HG02938 (cell line): ENCODE results near the gene EID3.
A peak's percentile ranks its signal among the peaks of the same experiment; 100 is the strongest.
"Not testable (repeated sequence)": the region's sequence is repeated elsewhere in the genome, so short reads cannot be mapped to it uniquely, and the experiment has no call there.

Experiments used
- ATAC-seq: cut with Tn5 transposase; IDR thresholded peaks from one replicate; pipeline ENCODE4 v1.9.1; 2021; ENCODE audit warnings: mild to moderate bottlenecking, moderate library complexity; ENCODE audit not compliant: unreplicated experiment

Gene EID3

DNA sequence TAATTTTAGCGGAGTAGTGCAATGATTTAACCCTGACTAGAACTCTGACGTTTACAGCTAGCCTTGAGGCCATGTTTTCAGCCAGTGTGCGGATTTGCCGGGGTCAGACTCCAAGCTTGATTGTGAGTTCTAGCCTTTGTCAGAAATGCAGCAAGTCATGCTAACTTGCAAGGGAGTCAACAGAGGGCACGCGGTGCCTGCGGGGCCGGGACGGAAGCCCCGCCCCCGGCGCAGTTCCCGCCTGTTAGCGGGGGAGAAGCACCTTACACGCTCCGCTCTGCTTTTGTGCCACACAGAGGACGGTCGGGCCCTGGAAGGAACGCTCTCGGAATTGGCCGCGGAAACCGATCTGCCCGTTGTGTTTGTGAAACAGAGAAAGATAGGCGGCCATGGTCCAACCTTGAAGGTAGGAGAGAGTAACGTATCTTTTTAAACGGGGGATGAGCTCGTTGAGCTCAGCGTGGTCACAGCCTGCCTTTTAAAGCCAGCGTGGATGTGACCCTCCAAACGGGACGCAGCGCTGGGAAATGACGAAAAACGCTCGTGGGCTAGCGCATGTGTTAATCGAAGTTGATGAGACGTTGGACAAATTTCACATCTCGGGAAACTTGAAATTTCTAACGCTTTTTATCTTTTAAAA is 14.8 kb upstream of the EID3 start:
- ATAC-seq = peak; percentile 39

DNA sequence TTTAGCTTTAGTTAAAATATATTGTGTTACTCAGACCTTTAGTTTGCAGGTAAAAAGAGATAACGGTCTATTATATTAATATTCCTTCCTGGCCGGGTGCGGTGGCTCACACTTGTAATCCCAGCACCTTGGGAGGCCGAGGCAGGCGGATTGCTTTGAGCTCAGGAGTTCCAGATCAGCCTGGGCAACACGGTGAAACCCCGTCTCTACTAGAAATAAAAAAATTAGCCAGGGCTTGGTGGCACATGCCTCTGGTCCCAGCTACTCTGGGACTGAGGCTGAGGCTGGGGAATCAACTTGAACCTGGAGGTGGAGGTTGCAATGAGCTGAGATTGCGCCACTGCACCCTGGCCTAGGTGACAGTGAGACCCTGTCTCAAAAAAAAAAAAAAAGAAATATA is 13.2 kb upstream of the EID3 start:
- no peak for ATAC-seq

DNA sequence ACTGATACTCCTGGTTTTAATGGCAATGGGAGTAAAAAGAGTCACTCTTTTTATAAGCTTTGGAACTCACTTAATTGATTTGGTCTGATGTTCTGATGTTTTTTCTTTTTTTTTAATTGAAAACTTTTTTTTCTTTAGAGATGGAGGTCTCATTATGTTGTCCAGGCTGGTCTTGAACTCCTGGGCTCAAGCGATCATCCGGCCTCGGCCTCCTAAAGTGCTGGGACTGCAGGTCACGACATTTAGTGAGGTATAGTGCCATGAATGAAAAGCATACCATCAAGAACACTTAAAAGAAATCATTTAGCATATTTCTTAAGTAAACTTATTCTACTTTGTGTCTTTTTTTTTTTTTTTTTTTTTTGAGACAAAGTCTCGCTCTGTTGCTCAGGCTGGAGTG is 12.7 kb upstream of the EID3 start:
- no peak for ATAC-seq

DNA sequence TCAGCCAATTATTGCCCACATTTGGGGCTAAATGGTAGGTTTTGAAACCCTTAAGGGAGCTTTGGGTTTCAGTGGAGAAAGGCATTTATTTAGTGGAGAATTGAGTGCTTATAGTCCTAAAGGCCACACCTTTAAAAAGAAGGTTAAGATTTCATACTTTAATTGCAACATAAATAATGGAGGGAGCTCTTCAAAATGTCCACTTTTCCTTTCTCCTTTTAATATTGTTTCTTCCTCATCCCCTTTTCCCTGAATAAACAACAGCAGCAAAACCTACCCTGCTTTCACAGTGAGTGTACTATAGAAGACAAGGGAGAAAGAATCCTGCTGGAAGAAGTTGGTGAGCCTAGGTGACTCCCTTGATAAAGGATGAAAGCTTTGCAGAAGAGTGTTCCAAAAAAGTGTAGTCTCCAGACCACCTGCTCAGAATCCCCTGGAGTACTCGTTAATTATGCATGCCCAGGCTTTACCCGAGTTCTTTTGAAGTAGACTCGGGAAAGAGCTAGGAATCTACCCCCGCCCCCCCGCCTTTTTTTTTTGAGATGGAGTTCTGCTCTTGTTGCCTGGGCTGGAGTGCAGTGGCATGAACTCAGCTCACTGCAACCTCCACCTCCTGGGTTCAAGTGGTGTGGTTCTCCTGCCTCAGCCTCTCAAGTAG is 11.5 kb upstream of the EID3 start:
- no peak for ATAC-seq

DNA sequence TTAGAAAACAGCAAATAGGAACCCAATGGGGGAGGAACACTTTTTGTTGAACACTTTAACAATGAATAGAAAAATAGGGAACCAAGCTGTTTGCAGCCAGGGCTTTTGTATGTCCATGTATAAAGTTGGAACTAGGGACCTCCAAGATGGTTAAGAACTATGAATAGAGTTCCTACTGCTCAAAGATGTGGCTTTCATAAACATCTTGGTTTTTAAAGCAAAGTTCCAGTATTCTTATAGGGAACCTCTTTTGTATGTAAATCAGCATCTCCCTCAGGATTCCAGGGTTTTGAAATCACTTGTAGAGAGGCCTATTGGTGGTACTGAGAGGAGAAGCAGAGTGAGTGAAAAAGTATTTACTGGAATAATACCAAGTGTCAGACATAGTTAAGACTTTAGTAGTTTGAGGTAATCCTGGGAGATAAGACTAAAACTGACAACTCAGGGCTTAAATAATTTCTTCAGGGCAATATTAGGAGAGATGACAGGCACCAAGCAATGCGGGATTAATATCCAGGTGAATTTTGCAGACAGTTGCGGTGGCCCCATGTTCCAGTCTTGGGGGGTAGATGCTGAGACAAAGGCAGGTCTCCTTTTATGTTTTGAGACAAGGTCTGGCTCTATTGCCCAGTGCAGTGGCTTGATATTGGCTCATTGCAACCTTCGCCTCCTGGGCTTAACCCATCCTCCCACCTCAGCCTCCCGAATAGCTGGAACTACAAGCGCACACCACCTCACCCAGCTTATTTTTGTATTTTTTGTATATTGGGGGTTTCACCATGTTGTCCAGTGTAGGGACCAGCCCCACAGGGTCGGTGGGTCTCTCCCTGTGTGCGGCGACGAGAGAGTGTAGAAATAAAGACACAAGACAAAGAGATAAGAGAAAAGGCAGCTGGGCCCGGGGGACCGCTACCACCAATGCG is 10.4 kb upstream of the EID3 start:
- ATAC-seq = no peak

DNA sequence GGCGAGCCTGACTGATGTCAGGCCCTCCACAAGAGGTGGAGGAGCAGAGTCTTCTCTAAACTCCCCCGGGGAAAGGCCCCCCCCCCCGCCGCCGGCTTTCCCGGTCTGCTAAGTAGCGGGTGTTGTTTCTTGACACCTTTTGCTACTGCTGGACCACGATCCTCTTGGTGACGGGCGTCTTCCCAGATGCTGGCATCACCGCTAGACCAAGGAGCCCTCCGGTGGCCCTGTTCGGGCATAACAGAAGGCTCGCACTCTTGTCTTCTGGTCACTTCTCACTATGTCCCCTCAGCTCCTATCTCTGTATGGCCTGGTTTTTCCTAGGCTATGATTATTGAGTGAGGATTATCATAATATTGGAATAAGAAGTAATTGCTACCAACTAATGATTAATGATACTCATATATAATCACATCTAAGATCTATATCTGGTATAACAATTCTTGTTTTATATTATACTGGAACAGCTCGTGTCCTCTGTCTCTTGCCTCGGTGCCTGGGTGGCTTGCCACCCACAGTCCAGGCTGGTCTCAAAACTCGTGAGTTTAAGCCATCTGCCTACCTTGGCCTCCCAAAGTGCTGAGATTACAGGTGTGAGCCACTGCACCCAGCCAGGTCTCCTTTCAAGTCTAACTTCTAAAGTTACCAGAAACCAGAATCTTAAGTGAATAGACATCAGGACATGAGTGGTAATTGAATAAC is 9.2 kb upstream of the EID3 start:
- ATAC-seq = not testable (repeated sequence)

DNA sequence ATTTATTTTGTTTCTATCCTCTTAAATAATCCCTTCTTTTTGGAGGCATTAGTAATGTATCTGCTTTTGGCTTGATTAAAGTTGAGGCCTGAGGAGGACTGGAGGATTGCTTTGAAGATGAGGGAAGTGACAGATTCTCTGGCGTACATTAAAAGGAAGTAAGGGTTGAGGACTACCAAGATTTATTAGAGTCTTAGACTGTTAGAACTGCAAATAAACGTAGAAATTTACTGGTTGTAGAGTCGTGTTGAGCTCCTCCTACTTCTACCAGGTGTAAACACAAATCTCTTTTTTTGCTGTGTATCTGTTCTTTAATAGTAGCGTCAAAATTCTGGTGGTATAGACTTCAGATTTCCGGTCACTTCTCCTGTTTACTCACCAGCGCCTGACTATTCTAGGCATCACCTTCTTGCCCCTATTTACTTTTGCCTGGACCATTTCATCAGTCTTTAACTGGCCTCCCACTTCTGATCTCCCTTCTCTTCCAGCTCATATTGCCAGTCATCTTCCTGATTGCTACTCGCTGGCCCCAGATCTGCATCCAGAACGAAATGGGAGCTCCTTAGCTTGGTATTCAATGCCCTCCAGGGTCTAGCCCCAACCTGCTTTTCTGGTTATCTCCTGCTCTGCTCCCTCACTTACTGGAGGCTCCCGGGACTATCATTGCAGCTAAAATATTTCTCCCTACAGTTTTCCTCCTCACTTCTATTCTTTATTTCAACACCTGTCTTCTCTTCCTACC is 8.4 kb upstream of the EID3 start:
- ATAC-seq = no peak

DNA sequence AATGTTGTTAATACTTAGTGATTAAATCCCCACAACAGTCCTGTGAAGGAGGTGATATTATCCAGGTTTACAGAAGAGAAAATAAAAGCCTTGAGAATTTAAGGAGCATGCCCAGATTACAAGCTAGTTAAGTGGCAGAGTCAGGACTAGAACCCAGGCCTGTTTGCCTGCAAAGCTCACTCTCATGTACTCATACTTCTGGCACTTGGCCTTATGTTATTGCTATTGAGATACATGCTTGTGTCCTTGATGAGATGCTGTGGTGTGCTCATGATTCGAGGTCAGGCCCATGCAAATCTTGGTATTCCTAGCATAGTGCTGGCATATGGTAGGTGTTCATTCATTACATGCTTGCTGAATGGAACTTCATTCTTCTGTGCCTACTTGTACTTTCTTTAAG is 7.6 kb upstream of the EID3 start:
- no peak for ATAC-seq

DNA sequence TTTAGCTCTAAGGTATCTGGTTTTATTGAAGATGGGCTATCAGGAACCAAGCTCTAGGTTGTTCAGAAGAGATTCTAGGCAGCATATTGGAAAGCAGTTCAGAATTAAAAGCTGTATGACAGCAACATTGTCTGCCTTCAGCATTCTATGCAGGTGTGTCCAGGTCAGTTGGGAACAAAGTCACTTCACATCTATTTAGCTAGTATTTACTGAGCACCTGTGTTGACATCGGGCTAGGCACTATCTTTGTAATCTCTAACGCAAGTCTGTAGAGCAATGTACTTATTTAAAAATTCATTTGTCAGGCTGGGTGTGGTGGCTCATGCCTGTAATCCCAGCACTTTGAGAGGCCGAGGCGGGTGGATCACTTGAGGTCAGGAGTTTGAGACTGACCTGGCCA is 6.8 kb upstream of the EID3 start:
- ATAC-seq = no peak

DNA sequence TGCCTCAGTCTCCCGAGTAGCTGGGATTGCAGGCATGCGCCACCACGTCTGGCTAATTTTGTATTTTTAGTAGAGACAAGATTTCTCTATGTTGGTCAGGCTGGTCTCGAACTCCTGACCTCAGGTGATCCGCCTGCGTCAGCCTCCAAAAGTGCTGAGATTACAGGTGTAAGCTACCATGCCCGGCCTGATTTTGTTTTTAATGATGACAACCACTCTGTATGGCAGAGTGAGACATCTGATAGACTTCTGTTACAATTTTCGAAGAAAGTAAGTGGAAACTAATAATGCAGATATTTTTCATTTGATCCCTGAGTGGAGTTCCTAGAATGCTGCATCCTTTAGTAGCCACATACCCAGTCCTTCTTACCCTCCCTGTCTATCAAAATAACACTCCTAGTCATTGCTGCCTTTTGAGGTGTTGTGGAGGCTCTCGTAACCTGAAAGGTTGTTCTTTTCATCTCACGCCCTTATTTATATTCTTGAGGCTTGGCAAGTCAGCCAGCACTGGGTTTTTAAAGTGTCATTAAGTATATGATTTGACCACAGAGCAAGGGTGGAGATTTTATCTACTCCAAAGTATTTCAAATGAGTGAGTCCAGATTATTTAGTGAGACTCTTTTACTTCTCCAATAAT is 5.9 kb upstream of the EID3 start:
- no peak for ATAC-seq

DNA sequence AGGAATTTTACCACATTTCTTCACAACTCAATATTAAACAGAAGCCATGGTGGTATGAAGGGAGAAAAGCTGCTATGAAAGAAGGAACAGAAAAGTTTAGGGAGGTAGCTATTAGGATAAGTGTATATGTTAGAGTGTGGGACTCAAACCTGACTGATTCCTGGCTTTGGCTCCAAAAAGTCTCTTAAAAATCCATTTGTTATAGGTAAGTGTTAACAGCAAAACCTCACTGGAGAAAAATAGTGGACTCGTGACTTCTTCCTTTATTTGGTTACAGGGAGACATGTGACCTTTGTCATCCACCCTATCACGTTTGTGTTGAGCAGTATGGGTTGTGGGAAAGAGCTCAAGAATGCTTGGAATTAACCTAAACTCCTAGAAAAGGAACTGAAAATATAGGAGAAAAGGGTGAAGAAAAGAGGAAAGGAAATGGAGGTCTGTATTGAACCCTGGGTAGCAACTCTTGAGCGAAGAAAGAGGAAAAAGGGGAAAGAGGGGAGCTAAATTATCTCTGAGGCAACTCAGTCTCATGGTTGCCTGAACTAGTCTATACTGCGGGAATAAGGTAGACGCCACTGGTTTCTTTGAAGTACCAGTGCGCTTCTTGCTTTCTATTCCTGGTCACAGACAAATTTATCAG is 3.6 kb upstream of the EID3 start:
- ATAC-seq = no peak

DNA sequence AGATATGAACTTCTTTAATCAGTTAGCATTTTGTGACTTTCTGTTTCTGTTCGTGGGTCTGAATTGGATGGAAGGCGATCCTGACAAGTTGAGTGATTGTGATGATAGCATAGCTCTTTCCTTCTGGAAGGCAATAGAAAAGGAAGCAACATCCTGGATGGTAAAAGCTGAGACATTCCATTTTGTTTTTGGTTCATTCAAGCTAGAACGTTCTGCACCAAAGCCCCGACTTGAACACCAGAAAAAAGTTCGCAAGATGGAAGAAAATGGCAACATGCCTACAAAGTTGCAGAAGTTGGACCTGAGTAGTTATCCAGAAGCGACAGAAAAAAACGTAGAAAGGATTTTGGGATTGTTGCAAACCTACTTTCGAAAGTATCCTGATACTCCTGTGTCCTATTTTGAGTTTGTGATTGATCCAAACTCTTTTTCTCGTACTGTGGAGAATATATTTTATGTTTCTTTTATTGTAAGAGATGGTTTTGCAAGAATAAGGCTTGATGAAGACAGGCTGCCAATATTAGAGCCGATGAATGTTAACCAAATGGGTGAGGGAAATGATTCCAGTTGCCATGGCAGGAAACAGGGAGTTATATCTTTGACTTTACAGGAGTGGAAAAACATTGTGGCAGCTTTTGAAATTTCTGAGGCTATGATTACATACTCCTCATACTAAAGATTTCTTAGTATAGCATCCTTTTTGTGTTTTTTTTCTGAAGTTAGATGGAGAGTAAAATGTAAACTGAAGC is 896 bp downstream of the EID3 start:
- no peak for ATAC-seq

DNA sequence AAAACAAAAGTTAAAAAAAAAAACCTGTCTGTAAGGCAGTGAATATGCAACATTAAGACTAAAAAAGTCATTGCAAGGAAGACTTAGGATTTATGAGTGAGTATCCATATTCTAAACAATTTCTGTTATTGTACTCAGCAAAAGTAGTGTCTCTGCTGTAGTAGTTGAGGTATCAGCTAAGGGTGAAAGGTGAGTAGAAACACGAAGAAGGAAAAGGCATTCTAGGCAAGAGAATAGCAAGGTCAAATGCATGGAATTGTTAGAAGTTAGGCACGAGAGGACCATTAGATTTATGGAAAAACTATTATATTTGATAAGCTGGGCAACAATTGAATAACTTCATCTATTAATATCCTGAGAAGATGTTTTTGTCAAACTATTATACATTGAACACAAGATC is 1.8 kb downstream of the EID3 start:
- no peak for ATAC-seq

DNA sequence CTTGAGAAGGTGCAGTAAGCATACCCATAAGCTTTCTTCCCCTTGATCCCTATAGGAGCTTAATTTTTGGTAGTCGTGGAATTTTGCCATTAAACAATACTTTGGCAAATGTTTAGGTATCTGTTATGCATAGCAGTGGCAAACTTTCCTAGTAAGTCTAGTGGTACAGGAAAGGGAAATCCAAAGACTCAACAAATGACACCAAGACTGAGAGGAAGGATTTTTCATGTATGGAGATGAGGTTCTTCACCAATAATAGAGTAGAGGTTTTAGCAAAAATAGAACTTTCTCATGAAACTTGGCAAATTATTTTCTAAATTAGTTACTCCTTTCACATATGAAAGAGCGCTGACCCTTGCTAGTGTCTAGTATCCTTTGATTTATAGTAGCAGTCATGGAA is 2.8 kb downstream of the EID3 start:
- no peak for ATAC-seq

DNA sequence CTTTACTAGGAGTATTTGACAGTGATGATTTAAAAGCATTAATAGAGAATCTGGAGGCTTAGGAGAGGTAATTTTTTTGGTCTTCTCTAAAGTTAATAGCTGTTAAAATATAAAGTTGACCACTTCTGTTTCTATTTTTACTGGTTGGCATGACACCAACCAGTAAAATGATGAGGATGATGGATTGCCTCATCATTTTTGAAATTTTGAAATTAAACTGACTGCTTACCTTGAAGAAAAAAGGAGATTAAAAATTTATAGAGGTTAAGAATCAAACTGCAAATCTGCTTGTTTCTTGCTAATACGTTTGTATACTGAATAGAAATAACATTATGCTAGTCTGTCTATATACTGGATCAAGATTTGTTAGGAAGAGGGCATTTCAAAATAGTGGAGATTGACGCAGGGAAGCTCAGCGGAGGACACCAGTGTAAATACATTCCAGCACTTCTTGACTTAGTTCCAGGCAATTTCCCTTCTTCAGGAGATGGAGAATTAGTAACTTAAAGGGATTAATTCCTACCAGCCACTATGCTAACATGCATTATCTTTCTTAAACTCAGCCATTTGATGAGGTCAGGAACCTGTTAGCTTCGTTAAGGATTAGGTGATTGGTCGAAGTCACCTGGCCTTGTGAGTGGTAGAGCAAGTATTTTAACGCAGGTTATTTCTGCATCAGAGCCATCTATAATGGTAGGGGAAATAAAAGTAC is 3.6 kb downstream of the EID3 start:
- no peak for ATAC-seq

DNA sequence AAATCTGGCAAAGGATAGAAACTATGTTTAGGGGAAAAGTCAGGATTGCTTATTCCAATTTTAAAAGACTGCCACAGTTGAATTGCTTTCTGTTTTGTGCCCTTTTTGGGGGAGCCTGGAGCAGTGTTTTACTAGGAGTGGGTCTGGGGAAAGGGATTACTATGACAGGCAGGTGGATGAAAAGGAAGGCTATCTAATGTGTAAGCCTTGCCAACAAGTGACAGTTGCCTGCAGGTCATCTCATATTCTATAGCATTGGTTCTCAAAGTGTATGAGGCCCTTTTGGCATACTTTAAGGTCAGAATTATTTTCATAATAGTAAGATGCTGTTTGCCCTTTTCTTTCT is 4.1 kb downstream of the EID3 start:
- no peak for ATAC-seq

DNA sequence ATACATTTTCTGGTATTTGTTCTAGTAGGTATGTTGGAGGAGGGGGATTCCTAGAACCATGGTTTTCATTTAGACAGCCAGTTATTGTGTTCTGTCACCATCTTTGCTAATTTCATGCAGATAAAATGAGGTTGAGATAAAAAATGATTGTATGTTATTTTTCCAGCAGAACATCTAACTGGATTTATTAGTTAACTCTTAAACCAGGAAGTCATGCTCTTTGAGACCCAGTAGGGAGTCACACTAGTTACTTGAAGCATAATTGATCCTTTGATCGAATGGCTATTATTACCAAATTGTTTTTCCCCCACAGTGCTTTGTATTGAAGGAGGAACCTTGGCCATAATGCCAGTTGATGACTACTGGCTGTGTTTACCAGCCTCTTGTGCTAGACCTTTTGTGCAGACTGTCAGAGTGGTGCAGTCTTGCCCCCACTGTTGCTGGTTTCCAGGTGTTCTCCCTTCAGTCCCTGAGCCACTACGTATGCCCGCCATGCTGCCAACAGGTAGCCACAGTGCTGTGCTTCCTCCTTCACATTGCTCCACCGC is 6.0 kb downstream of the EID3 start:
- ATAC-seq = no peak
